K562 (cell line): ENCODE measurements around the gene HOXD13. TPM values are rescaled to one million over a fixed set of nuclear protein-coding genes. Genes with fewer than 3 reads are reported as not detected.

Source experiments
- ATAC-seq: fragments of 200-7000 bp; cut with Tn5 transposase; 3 replicates; pipeline ENCODE4 v1.9.1; 2020; ENCODE audit warnings: moderate library complexity
- BruUV-seq: library from RNA; stranded (reverse); fragments of 400-500 nt; replicated peaks from 2 replicates; lab custom pipeline; 2021; lab: Mats Ljungman, UMichigan
- CTCF ChIA-PET: fragments of 300-600 bp; formaldehyde crosslinking; extraction: SDS; loops from one replicate; lab custom pipeline; 2021; ENCODE audit warnings: low intra/inter-chr PET ratio; lab: Yijun Ruan, JAX
- POLR2A ChIA-PET: fragments of 300-600, 350-650 bp; sonication (Branson Sonifier 250); formaldehyde crosslinking; extraction: SDS; loops from one replicate; lab custom pipeline; 2021; ENCODE audit warnings: antibody characterized with exemption, inconsistent platforms; lab: Yijun Ruan, JAX
- DNase-seq, 4 experiments: peaks; one replicate each; pipeline versions ENCODE4 v3.0.0 to v3.0.0-alpha.2; 2011 to 2018; ENCODE audit warnings: low spot score in 3 of 4, mixed read lengths in 3 of 4; ENCODE audit errors: extremely low read depth in 1 of 4
- FAIRE-seq: peaks from 2 replicates; lab custom pipeline; 2011; peaks lifted over from hg19 to GRCh38; lab: Jason Lieb, UNC
- H2AFZ ChIP-seq: 2 replicates; pipeline ENCODE4 v1.6.0; 2011; ENCODE audit warnings: low read depth, low read length, control low read depth, inconsistent platforms
- H3K27ac ChIP-seq: fragments of 200-600 bp; 3 replicates; pipeline ENCODE4 v1.8.0; 2011; ENCODE audit warnings: low read depth, mild to moderate bottlenecking, control low read depth, inconsistent platforms, low read length, moderate library complexity, mixed read lengths; ENCODE audit errors: extremely low read depth
- H3K27me3 ChIP-seq, 2 experiments: fragments of 300-600 bp in 1 of 2; 2 replicates in 1 of 2; 3 replicates in 1 of 2; pipeline versions ENCODE4 v1.6.0 to v1.8.0; 2011; ENCODE audit warnings: inconsistent platforms in 2 of 2, low read length in 2 of 2, mild to moderate bottlenecking in 1 of 2, mixed read lengths in 1 of 2, moderate library complexity in 1 of 2; ENCODE audit not compliant: control insufficient read depth in 2 of 2, insufficient read depth in 2 of 2
- H3K36me3 ChIP-seq: fragments of 300-600 bp; 3 replicates; pipeline ENCODE4 v1.8.0; 2011; ENCODE audit warnings: mild to moderate bottlenecking, low read length, inconsistent platforms; ENCODE audit not compliant: control insufficient read depth, insufficient read depth
- H3K4me1 ChIP-seq, 2 experiments: fragments of 200-600 bp in 1 of 2; replicated peaks in 1 of 2; 2 replicates in 1 of 2; 3 replicates in 1 of 2; pipeline versions ENCODE4 v1.5.1 to v1.8.0; 2011; ENCODE audit warnings: inconsistent platforms in 2 of 2, low read length in 2 of 2, mild to moderate bottlenecking in 1 of 2, mixed read lengths in 1 of 2, moderate library complexity in 1 of 2; ENCODE audit not compliant: control insufficient read depth in 2 of 2, insufficient read depth in 2 of 2
- H3K4me2 ChIP-seq: 2 replicates; pipeline ENCODE4 v1.6.1; 2011; ENCODE audit warnings: low read length, control low read depth, inconsistent platforms, mixed read lengths; ENCODE audit not compliant: insufficient read depth
- H3K4me3 ChIP-seq: fragments of 200-600 bp; sonication (generic), shearing (Covaris generic); 2 replicates; pipeline ENCODE4 v1.5.1; 2016; ENCODE audit warnings: control low read depth, inconsistent platforms
- H3K79me2 ChIP-seq: fragments of 200-600 bp; 3 replicates; pipeline ENCODE4 v1.8.0; 2011; ENCODE audit warnings: low read length, inconsistent platforms; ENCODE audit not compliant: control insufficient read depth, insufficient read depth
- H3K9ac ChIP-seq, 2 experiments: 2 replicates each; pipeline versions ENCODE4 v1.6.0 to v1.6.1; 2011; ENCODE audit warnings: low read depth in 2 of 2, low read length in 2 of 2, control low read depth in 1 of 2, inconsistent platforms in 1 of 2, mild to moderate bottlenecking in 1 of 2, mixed read lengths in 1 of 2; ENCODE audit not compliant: insufficient read depth in 1 of 2
- H3K9me1 ChIP-seq: one replicate; pipeline ENCODE4 v1.6.0; 2011; ENCODE audit warnings: inconsistent platforms, mild to moderate bottlenecking, low read length, moderate library complexity; ENCODE audit not compliant: control insufficient read depth, insufficient read depth
- H3K9me3 ChIP-seq: replicated peaks from 2 replicates; pipeline ENCODE4 v1.5.1; 2011; ENCODE audit warnings: low read depth, low read length, inconsistent platforms; ENCODE audit not compliant: control insufficient read depth, insufficient read depth
- H4K20me1 ChIP-seq: replicated peaks from 2 replicates; pipeline ENCODE4 v1.6.1; 2011; ENCODE audit warnings: low read length, inconsistent platforms, mixed read lengths; ENCODE audit not compliant: control insufficient read depth, insufficient read depth
- ARID2 ChIP-seq: fragments of 450-650 bp; IDR thresholded peaks from 2 replicates; pipeline ENCODE4 v1.6.1; 2017; ENCODE audit warnings: antibody characterized with exemption, mild to moderate bottlenecking
- E2F3 ChIP-seq: fragments of 250-450 bp; sonication (Bioruptor Pico); IDR thresholded peaks from 2 replicates; pipeline ENCODE4 v1.4.0; 2020; ENCODE audit warnings: mild to moderate bottlenecking
- KLF1 ChIP-seq: fragments of 450-650 bp; IDR thresholded peaks from 2 replicates; pipeline ENCODE4 v1.6.1; 2016; ENCODE audit warnings: missing genetic modification characterization, missing compliant biosample characterization
- L3MBTL2 ChIP-seq: fragments of 450-650 bp; IDR thresholded peaks from 2 replicates; pipeline ENCODE4 v1.6.1; 2016; ENCODE audit warnings: mild to moderate bottlenecking, moderate library complexity
- MBD2 ChIP-seq: sonication (generic); IDR thresholded peaks from 2 replicates; pipeline ENCODE4 v1.6.1; 2016; ENCODE audit warnings: low read depth, borderline replicate concordance
- NR4A1 ChIP-seq, 2 experiments: fragments of 250-450 bp in 1 of 2; fragments of 450-650 bp in 1 of 2; sonication (Bioruptor Pico) in 1 of 2; IDR thresholded peaks; 2 replicates each; pipeline versions ENCODE4 v1.4.0 to v1.6.1; 2016 to 2020; ENCODE audit warnings: mild to moderate bottlenecking in 2 of 2, missing compliant biosample characterization in 1 of 2, missing genetic modification characterization in 1 of 2, moderate library complexity in 1 of 2
- TCF7 ChIP-seq: sonication (generic); IDR thresholded peaks from 2 replicates; pipeline ENCODE4 v1.6.1; 2016; ENCODE audit warnings: antibody characterized with exemption, borderline replicate concordance
- ZNF212 ChIP-seq: fragments of 450-650 bp; formaldehyde crosslinking; IDR thresholded peaks from 2 replicates; pipeline ENCODE4 v1.4.0; 2020; ENCODE audit warnings: mild to moderate bottlenecking
- WGBS: fragments of 100-300 bp; shearing (Covaris generic); methylation state at CpG from one replicate; pipeline ENCODE4 v1.1.6; 2016; ENCODE audit warnings: low coverage, mixed read lengths; ENCODE audit not compliant: insufficient coverage; ENCODE audit errors: missing lambda C conversion rate; 5-methylcytosine and 5-hydroxymethylcytosine counted together
- in situ Hi-C: fragments of 300-500 bp; cut with MboI; formaldehyde crosslinking; loops from 4 replicates; pipeline ENCODE4 v1.15.0; 2018; ENCODE audit warnings: inconsistent platforms, mixed read lengths
- intact Hi-C: fragments of 100-400 bp; cut with micrococcal nuclease; formaldehyde crosslinking; loops from 2 replicates; pipeline ENCODE4 v1.14.2; 2022
- polyA plus RNA-seq, 8 experiments: library from polyadenylated mRNA; depleted of rRNA in 4 of 8; stranded (reverse) in 5 of 8; unstranded in 3 of 8; fragments of >200 nt; fragmentation: Nextera tagmentation in 2 of 8; fragmentation: Illumina TruSeq in 1 of 8; extraction: Ambion mirVana in 2 of 8; extraction: Trizol in 1 of 8; gene quantifications; 2 replicates each; pipeline versions ENCODE4 v1.2.1 to v1.2.3, GENCODE V29; 2011 to 2014; ENCODE audit warnings: inconsistent platforms in 1 of 8, missing spikeins in 1 of 8
- total RNA-seq, 7 experiments: library from RNA; depleted of rRNA in 6 of 7; stranded (reverse); fragments of >200 nt in 6 of 7; fragmentation: Illumina TruSeq in 2 of 7; extraction: Trizol in 2 of 7; gene quantifications; 2 replicates each; pipeline versions ENCODE4 v1.2.1 to v1.2.3, GENCODE V29; 2011 to 2021; ENCODE audit warnings: low replicate concordance in 1 of 7
- TF ChIP-seq, protein P1 (sequence below): fragments of 450-650 bp; IDR thresholded peaks from 2 replicates; pipeline ENCODE4 v1.7.0; 2016; ENCODE audit warnings: borderline replicate concordance
- TF ChIP-seq, protein P2 (sequence below): fragments of 250-450 bp; sonication (Bioruptor Pico); IDR thresholded peaks from 2 replicates; pipeline ENCODE4 v1.8.0; 2022; ENCODE audit warnings: moderate library complexity, mild to moderate bottlenecking, inconsistent platforms

HOXD13 gene
- total and polyA plus RNA-seq, 9 of the 15 experiments (the other 6 are each of a cell fraction or from before 2014, with no cell fraction given) = 0.03 to 0.04 TPM; not detected in 7

DNA sequence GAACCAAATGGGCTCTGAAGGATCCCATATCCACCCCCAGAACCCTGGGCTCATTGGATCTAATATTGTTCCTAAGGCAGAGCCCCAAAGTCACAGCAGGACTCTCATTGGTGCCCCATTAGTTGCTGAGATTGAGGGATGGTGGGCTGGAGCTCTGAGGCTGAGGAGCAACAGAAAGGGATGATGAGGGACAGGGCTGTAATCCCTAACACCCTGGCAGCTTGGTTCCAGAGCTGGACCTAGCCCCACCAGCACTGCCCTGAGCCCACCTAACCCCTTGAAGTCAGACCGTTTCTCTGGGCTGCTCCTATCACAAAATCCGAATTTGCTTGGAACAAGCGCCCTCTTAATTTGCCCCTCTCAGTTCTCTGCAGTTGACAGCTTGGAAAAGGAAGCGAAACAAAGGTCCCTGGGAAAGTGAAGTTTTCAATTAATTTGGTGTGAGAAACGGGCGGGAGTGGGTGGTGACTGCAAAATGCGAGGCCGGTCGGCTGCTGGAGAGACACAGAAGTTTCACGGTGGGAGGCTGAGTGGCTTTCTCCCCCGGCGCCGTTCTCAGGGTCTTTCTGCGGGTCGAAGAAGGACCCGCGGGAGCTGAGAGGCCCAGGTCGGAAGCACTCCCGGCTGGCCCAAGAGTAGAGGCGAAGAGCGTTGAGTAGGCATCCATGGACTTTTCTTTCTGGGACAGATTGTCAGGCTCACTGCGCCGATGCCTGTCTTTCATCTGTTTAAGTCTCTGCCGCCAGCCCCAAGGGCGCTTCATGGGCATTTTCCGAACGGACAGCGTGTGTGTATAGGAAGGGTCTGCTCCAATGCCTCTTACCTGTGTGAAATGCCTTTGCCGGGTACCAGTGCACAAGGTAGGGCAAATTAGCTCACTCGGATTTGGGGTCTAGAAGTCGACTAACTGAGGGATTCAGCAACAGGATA is 927 bp upstream of the HOXD13 start:
- Histone ChIP-seq H4K20me1 (peaks cover 5% of the 10 kb centered on the region; the same call in 1 of the 2 replicates), H3K9me1 (no peaks in the 10 kb centered on the region), H3K4me3 (no peak overlapping the region), H3K4me1 (peaks cover 3 to 17% of the 10 kb centered on the region in 2 experiments; a peak in 4 of 5 replicates), H3K27me3 (peaks cover 67 to 73% of the 10 kb centered on the region in 2 experiments), H3K9me3 (no peaks in the 10 kb centered on the region; the same call in 1 of the 2 replicates), H3K79me2 (no peaks in the 10 kb centered on the region), H3K9ac (no peak overlapping the region), H3K4me2 (no peak overlapping the region), H3K27ac (no peak overlapping the region), H2AFZ (no peak overlapping the region), H3K36me3 (no peaks in the 10 kb centered on the region)
- ATAC-seq (no peak), FAIRE-seq (no peak), DNase-seq (no peak)
- ChIA-PET POLR2A (no interaction called here), CTCF (no interaction called here)
- intact Hi-C loops = no loop called here
- TF ChIP-seq L3MBTL2 (no peak), KLF1 (no peak), TCF7 (no peak), ZNF212 (no peak), MBD2 (no peak), E2F3 (CRISPR knock-in tag) (no peak), NR4A1 (CRISPR knock-in tag; IDR thresholded peaks at IDR 0.05) (no peak), NR4A1 (tag; IDR thresholded peaks at IDR 0.05) (no peak), ARID2 (no peak)
- TF ChIP-seq, protein P1, sequence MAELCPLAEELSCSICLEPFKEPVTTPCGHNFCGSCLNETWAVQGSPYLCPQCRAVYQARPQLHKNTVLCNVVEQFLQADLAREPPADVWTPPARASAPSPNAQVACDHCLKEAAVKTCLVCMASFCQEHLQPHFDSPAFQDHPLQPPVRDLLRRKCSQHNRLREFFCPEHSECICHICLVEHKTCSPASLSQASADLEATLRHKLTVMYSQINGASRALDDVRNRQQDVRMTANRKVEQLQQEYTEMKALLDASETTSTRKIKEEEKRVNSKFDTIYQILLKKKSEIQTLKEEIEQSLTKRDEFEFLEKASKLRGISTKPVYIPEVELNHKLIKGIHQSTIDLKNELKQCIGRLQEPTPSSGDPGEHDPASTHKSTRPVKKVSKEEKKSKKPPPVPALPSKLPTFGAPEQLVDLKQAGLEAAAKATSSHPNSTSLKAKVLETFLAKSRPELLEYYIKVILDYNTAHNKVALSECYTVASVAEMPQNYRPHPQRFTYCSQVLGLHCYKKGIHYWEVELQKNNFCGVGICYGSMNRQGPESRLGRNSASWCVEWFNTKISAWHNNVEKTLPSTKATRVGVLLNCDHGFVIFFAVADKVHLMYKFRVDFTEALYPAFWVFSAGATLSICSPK = no peak
- TF ChIP-seq, protein P2, sequence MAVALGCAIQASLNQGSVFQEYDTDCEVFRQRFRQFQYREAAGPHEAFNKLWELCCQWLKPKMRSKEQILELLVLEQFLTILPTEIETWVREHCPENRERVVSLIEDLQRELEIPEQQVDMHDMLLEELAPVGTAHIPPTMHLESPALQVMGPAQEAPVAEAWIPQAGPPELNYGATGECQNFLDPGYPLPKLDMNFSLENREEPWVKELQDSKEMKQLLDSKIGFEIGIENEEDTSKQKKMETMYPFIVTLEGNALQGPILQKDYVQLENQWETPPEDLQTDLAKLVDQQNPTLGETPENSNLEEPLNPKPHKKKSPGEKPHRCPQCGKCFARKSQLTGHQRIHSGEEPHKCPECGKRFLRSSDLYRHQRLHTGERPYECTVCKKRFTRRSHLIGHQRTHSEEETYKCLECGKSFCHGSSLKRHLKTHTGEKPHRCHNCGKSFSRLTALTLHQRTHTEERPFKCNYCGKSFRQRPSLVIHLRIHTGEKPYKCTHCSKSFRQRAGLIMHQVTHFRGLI (CRISPR knock-in tag) = no peak
- BruUV-seq = no TSS peak
- in situ Hi-C loops = loop anchor here (25.0 kb wide), 1 partner anchor 1054 kb away; no protein-coding TSS in a partner anchor
- WGBS = 9% methylated on average over 31 of the region's 31 CpGs
